Measurements from ENCODE around the gene COX7B. TPM values are rescaled to one million over a fixed set of nuclear protein-coding genes. Genes with fewer than 3 reads are reported as not detected.

COX7B gene
- total and polyA plus RNA-seq, 10 of the 15 experiments (the other 5 are each of a cell fraction or from before 2014, with no cell fraction given) = 331 to 2,070 (median 987) TPM

DNA sequence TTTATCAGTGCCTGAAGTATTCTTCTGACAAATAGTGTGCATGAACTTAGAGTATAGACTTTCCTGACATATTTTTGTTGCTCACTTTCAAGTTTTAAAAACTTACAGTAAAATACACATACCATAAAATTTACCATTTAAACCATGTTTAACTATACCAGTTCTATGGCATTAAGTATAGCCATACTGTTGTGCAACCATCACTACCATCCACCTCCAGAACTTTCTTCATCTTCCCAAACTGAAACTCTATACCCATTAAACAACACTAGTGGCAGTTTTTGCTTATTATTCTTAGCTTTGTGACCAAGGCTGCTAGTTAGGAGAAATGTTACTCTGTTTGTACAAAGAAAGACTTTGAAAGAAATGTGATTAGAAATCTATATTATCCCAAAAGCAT, 37.0 kb downstream of the COX7B start:
- no TSS peak for BruUV-seq (replicated peaks)
- H3K27ac ChIP-seq (ENCODE audit: control insufficient read depth, insufficient read depth) = no peak overlapping the region
- in situ Hi-C loops (cut with MboI) (no loop called here), intact Hi-C loops (cut with micrococcal nuclease; ENCODE audit: unreplicated experiment) (no loop called here)
- no peak for ATAC-seq
- no peak overlapping the region for H3K4me2 ChIP-seq (ENCODE audit: control insufficient read depth, insufficient read depth)
- ChIA-PET CTCF (no interaction called here), RAD21 (ENCODE audit: unreplicated experiment) (interaction anchor here (1.1 kb wide), 1 partner anchor 24 kb away, joined by 3 read pairs; no protein-coding TSS in a partner anchor), SMC1A (ENCODE audit: uncharacterized antibody, unreplicated experiment) (interaction anchor here (0.9 to 1.5 kb wide), 3 partner anchors 8 to 89 kb away, joined by 3 to 4 read pairs (median 4); no protein-coding TSS in a partner anchor), POLR2A (no interaction called here)
- no peaks in the 10 kb centered on the region for H3K36me3 ChIP-seq (ENCODE audit: control insufficient read depth in 2 of 2, insufficient read depth in 2 of 2, low read length in 1 of 2)
- no peak overlapping the region for H2AFZ ChIP-seq (ENCODE audit: control insufficient read depth, low read depth, low read length)
- FAIRE-seq = no peak
- H3K9ac ChIP-seq (ENCODE audit: control insufficient read depth, insufficient read depth, low read length) = no peak overlapping the region
- no peaks in the 10 kb centered on the region for H3K4me1 ChIP-seq (ENCODE audit: control insufficient read depth, insufficient read depth, low read length)
- DNase-seq (ENCODE audit: low read depth, low spot score) = no peak
- no peak overlapping the region for H3K4me3 ChIP-seq
- no peaks in the 10 kb centered on the region for H3K9me3 ChIP-seq (replicated peaks; ENCODE audit: control insufficient read depth, insufficient read depth, low read length)
- H3K79me2 ChIP-seq (ENCODE audit: control insufficient read depth, insufficient read depth, low read length) = no peaks in the 10 kb centered on the region
- no peaks in the 10 kb centered on the region for H4K20me1 ChIP-seq (ENCODE audit: control insufficient read depth, insufficient read depth)
- no peaks in the 10 kb centered on the region for H3K27me3 ChIP-seq (replicated peaks in 1 of 2; ENCODE audit: control insufficient read depth in 2 of 2, insufficient read depth in 2 of 2, low read length in 1 of 2)
- TF ChIP-seq BRCA1 (IDR thresholded peaks at IDR 0.05; ENCODE audit: low read depth, low read length) (no peak), NR2C2 (IDR thresholded peaks at IDR 0.05; ENCODE audit: borderline replicate concordance, control insufficient read depth, insufficient read length, low read depth) (no peak), BHLHE40 (IDR thresholded peaks at IDR 0.05; ENCODE audit: borderline replicate concordance in 1 of 2, low read depth in 2 of 2, low read length in 1 of 2) (no peak), CEBPB (IDR thresholded peaks at IDR 0.05; ENCODE audit: borderline replicate concordance in 1 of 2, low read depth in 2 of 2, low read length in 2 of 2) (no peak), NRF1 (conservative IDR thresholded peaks at IDR 0.05; ENCODE audit: low read depth, low read length) (no peak), CEBPZ (IDR thresholded peaks at IDR 0.05; ENCODE audit: low read depth, low read length) (no peak), NBN (IDR thresholded peaks at IDR 0.05) (no peak), ZBTB33 (IDR thresholded peaks at IDR 0.05) (no peak), PBX3 (IDR thresholded peaks at IDR 0.05; ENCODE audit: insufficient replicate concordance, low read depth, low read length) (no peak), MTA2 (IDR thresholded peaks at IDR 0.05; ENCODE audit: low read depth) (no peak)
- TF ChIP-seq, protein P1, sequence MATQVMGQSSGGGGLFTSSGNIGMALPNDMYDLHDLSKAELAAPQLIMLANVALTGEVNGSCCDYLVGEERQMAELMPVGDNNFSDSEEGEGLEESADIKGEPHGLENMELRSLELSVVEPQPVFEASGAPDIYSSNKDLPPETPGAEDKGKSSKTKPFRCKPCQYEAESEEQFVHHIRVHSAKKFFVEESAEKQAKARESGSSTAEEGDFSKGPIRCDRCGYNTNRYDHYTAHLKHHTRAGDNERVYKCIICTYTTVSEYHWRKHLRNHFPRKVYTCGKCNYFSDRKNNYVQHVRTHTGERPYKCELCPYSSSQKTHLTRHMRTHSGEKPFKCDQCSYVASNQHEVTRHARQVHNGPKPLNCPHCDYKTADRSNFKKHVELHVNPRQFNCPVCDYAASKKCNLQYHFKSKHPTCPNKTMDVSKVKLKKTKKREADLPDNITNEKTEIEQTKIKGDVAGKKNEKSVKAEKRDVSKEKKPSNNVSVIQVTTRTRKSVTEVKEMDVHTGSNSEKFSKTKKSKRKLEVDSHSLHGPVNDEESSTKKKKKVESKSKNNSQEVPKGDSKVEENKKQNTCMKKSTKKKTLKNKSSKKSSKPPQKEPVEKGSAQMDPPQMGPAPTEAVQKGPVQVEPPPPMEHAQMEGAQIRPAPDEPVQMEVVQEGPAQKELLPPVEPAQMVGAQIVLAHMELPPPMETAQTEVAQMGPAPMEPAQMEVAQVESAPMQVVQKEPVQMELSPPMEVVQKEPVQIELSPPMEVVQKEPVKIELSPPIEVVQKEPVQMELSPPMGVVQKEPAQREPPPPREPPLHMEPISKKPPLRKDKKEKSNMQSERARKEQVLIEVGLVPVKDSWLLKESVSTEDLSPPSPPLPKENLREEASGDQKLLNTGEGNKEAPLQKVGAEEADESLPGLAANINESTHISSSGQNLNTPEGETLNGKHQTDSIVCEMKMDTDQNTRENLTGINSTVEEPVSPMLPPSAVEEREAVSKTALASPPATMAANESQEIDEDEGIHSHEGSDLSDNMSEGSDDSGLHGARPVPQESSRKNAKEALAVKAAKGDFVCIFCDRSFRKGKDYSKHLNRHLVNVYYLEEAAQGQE (IDR thresholded peaks at IDR 0.05; ENCODE audit: low read depth, low read length) = no peak

Measured in GM12878 (cell line).